ENCODE measurements around the gene TYW1. TPM values are rescaled to one million over a fixed set of nuclear protein-coding genes. Genes with fewer than 3 reads are reported as not detected.
"Not testable (repeated sequence)": the region's sequence is repeated elsewhere in the genome, so short reads cannot be mapped to it uniquely, and the experiment has no call there.

Gene TYW1
- total RNA-seq, 1 donor from 2014 or later: 17.7 TPM

DNA sequence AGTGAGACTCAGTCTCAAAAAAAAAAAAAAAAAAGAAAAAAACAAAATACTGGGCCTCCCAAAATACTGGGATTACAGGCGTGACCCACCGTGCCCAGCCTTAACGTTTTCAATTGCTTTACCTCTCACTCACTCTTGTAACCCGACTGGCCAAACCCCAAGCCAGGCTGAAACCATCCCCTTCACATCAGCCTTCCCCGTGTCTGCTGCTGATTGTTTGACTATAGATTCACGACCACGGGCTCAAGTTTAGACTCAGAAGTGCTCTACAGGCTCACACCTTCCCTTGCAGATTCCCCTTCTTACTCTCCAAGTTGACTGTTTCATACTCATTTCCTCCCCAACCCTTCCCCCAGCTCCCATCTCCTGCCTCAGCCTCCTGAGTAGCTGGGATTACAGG, 22.3 kb downstream of the TYW1 start:
- H3K9me3 Mint-ChIP-seq: no peaks in the 10 kb centered on the region
- H3K4me1 Mint-ChIP-seq (ENCODE audit: unreplicated experiment): no peaks in the 10 kb centered on the region
- DNase-seq (ENCODE audit: extremely low spot score, unreplicated experiment): no peak
- H3K4me3 Mint-ChIP-seq: no peak overlapping the region
- no peaks in the 10 kb centered on the region for H3K27me3 Mint-ChIP-seq
- H3K36me3 Mint-ChIP-seq: peaks cover 31% of the 10 kb centered on the region
- H3K27ac Mint-ChIP-seq: no peak overlapping the region
- TF ChIP-seq, protein P1, sequence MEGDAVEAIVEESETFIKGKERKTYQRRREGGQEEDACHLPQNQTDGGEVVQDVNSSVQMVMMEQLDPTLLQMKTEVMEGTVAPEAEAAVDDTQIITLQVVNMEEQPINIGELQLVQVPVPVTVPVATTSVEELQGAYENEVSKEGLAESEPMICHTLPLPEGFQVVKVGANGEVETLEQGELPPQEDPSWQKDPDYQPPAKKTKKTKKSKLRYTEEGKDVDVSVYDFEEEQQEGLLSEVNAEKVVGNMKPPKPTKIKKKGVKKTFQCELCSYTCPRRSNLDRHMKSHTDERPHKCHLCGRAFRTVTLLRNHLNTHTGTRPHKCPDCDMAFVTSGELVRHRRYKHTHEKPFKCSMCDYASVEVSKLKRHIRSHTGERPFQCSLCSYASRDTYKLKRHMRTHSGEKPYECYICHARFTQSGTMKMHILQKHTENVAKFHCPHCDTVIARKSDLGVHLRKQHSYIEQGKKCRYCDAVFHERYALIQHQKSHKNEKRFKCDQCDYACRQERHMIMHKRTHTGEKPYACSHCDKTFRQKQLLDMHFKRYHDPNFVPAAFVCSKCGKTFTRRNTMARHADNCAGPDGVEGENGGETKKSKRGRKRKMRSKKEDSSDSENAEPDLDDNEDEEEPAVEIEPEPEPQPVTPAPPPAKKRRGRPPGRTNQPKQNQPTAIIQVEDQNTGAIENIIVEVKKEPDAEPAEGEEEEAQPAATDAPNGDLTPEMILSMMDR (conservative IDR thresholded peaks at IDR 0.05): no peak

DNA sequence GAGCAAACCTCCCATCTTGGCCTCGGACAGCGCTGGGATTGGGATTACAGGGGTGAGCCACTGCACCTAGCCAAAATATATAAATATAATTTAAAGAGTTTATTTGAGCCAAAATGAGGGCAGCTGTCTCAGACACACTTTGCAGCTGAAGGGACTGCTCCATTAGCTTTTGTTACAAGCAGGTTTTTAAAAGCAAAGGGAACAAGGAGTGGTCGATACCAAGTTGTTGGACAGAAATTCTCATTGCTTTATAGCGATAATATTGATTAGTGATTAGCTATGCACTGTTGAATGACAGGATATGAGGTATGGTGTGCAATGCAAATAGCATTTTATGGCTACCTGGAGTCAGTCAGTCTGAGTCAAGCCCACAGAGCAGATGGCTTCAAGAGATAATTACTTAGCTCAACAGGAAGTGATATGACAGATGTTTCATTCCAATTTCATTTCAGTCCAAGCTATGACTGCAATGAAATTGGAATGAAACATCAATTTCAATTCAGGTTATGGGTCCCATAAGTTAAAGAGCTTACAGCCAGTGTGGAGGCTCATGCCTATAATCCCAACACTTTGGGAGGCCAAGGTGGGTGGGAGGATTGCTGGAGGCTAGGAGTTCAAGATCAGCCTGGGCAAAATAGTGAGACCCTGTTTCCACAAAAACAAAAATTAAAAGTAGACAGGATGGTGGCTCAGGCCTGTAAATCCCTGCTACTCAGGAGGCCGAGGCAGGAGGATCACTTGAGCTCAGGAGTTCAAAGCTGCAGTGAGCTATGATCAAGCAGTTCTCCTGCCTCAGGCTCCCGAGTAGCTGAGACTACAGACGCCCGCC, 23.1 kb downstream of the TYW1 start:
- TF ChIP-seq, protein P1 (conservative IDR thresholded peaks at IDR 0.05): no peak
- no peaks in the 10 kb centered on the region for H3K9me3 Mint-ChIP-seq
- DNase-seq (ENCODE audit: extremely low spot score, unreplicated experiment): no peak

DNA sequence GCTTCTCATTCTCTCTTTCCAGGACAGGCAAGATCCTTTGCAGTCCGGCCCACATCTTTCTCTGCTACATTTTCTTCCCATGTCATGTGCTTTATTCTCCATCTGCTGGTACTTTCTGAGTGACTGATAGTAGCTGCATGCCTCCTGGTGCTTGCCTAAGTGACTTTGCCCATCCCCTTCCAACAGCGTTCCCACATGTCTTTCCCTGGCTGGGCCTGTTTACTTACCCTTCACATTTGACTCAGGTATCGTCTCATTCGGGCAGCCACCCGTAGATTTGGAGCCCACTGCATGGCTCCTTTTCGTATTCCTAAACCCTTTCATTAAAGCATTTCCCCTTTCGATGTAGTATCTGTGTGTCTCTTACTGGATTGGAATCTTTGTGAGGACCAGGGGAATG, 24.6 kb downstream of the TYW1 start:
- Mint-ChIP-seq H3K9me3 (no peaks in the 10 kb centered on the region), H3K36me3 (peaks cover 30% of the 10 kb centered on the region), H3K27ac (peak overlapping the region; percentile 2), H3K27me3 (no peaks in the 10 kb centered on the region), H3K4me1 (ENCODE audit: unreplicated experiment) (no peaks in the 10 kb centered on the region), H3K4me3 (no peak overlapping the region)
- TF ChIP-seq, protein P1 (conservative IDR thresholded peaks at IDR 0.05): no peak
- no peak for DNase-seq (ENCODE audit: extremely low spot score, unreplicated experiment)

More for the DNA sequence above, 23.1 kb downstream of the TYW1 start:
- Mint-ChIP-seq H3K36me3 (peaks cover 33% of the 10 kb centered on the region), H3K4me1 (ENCODE audit: unreplicated experiment) (no peaks in the 10 kb centered on the region), H3K27ac (no peak overlapping the region), H3K4me3 (no peak overlapping the region), H3K27me3 (no peaks in the 10 kb centered on the region)

DNA sequence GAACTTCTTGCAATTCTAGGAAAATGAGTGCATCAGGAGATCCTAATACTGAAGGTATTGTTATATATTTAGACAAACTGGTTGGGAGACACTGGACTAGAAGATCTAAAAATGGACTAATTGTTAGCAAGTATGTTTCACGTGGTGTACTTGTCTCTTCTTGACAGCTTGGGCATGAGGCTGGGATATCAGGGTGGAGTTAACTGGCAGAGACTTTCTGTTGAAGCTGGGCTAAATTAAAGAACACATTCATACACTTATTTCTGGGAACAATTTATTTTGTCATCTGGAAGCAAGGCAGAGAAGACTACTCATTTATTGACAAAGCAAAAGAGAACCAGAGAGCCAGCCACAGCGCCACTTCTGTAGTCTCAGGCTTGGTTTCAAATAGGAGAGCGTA, 25.9 kb downstream of the TYW1 start:
- DNase-seq (ENCODE audit: extremely low spot score, unreplicated experiment): no peak
- H3K27ac Mint-ChIP-seq: no peak overlapping the region
- no peaks in the 10 kb centered on the region for H3K4me1 Mint-ChIP-seq (ENCODE audit: unreplicated experiment)
- no peaks in the 10 kb centered on the region for H3K27me3 Mint-ChIP-seq
- H3K9me3 Mint-ChIP-seq: no peaks in the 10 kb centered on the region
- H3K36me3 Mint-ChIP-seq: peaks cover 25% of the 10 kb centered on the region
- TF ChIP-seq, protein P1 (conservative IDR thresholded peaks at IDR 0.05): no peak
- no peak overlapping the region for H3K4me3 Mint-ChIP-seq

DNA sequence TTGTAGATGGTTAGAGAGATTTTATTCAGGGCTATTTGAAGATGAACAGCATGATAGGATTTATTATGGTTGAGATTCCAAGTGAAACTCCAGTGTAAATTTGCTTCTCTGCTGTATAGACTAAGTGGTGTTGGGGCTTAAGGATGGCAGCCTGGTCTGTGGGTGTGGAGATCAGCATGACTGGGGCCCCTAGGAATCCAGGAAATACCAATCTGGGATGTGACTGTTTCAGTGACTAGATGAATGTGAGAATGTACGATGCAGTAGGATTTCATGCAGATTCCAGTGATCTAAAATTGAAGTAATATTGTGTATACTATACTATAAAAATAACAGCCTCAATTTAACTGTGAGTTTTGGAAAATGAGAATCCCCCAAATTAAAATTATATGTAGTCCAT, 28.8 kb downstream of the TYW1 start:
- DNase-seq (ENCODE audit: extremely low spot score, unreplicated experiment); H3K27me3 Mint-ChIP-seq; H3K4me3 Mint-ChIP-seq; H3K9me3 Mint-ChIP-seq; H3K4me1 Mint-ChIP-seq (ENCODE audit: unreplicated experiment): not testable (repeated sequence)
- Mint-ChIP-seq H3K36me3 (peaks cover 26% of the 10 kb centered on the region), H3K27ac (peak overlapping the region; percentile 16)

DNA sequence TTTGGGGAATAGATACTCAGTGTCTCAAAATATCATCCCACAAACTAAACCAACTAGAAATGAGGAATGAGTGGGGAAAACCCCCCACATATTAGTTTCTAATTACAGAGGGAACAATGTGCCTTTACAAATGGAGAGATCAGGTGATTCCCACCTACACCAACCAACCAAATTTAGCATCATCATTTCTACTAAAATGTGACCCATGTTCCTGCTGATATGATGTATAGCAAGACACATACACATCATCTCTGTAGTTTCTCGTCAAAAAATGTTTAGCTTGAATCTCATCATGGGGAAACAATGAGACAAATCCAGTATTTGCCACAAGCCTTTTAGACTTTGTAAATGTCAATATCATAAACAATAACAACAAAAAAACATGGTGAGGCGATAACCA, 35.1 kb downstream of the TYW1 start:
- not testable (repeated sequence) for H3K4me1 Mint-ChIP-seq (ENCODE audit: unreplicated experiment); H3K27me3 Mint-ChIP-seq; H3K27ac Mint-ChIP-seq; DNase-seq (ENCODE audit: extremely low spot score, unreplicated experiment); H3K4me3 Mint-ChIP-seq; H3K9me3 Mint-ChIP-seq
- H3K36me3 Mint-ChIP-seq: peaks cover 19% of the 10 kb centered on the region
